Posterior vena cava (tissue), 2 donors: ENCODE measurements around the gene NCKAP1. TPM values are rescaled to one million over a fixed set of nuclear protein-coding genes. Genes with fewer than 3 reads are reported as not detected.
A peak's percentile ranks its signal among the peaks of the same experiment; 100 is the strongest.
"Not testable (repeated sequence)": the region's sequence is repeated elsewhere in the genome, so short reads cannot be mapped to it uniquely, and the experiment has no call there.

Source experiments
- DNase-seq: peaks from one replicate; pipeline ENCODE4 v3.0.0-alpha.2; 2020; ENCODE audit warnings: low spot score
- intact Hi-C, 2 donors: fragments of 100-400 bp; cut with DNase I; formaldehyde crosslinking; loops; one replicate each; pipeline versions ENCODE4 v1.14.1 to v1.14.2; 2022 to 2023
- total RNA-seq, 2 donors: library from RNA; stranded (reverse); fragmentation: NEBNext Ultra II Directional; extraction: Animal tissue kit (Norgen Biotek cat#: 25700); gene quantifications; one replicate each; pipeline ENCODE4 v1.2.1, GENCODE V29; 2021
- donor health status: DM: yes; HTN: yes; CAD: no.
- donor health status: DM: yes; HTN: yes; CAD: no.

The NCKAP1 gene
- total RNA-seq, 2 donors from 2014 or later = 187 to 280 TPM

GRCh38 chr2:183043580-183043979 lies 5.3 kb upstream of the NCKAP1 start:
- not testable (repeated sequence) for DNase-seq
- intact Hi-C loops = loop anchor here in 1 of 2 donors (10.0 kb wide), 1 partner anchor 261 kb away; no protein-coding TSS in a partner anchor

- intact Hi-C loops = loop anchor here in 1 of 2 donors (10.0 kb wide), 1 partner anchor 264 kb away; no protein-coding TSS in a partner anchor
These were observed 2.3 kb upstream of the NCKAP1 start for GRCh38 chr2:183040604-183041003.

GRCh38 chr2:183037553-183038340 lies 510 bp downstream of the NCKAP1 start:
- peak; percentile 83 for DNase-seq
- intact Hi-C loops = no loop called here

More at GRCh38 chr2:183040604-183041003, 2.3 kb upstream of the NCKAP1 start:
- DNase-seq = no peak

GRCh38 chr2:183037074-183037552 lies 1.1 kb downstream of the NCKAP1 start:
- intact Hi-C loops = no loop called here
- no peak for DNase-seq

GRCh38 chr2:183035954-183036669 lies 2.1 kb downstream of the NCKAP1 start:
- intact Hi-C loops = no loop called here
- no peak for DNase-seq

- DNase-seq = no peak
- intact Hi-C loops = no loop called here
These were observed 2.8 kb downstream of the NCKAP1 start for GRCh38 chr2:183035298-183035953.

GRCh38 chr2:183034806-183035205 lies 3.5 kb downstream of the NCKAP1 start:
- intact Hi-C loops = no loop called here

GRCh38 chr2:183033951-183034350 lies 4.3 kb downstream of the NCKAP1 start:
- no peak for DNase-seq
- intact Hi-C loops = no loop called here

More at GRCh38 chr2:183034806-183035205, 3.5 kb downstream of the NCKAP1 start:
- DNase-seq = no peak

GRCh38 chr2:183031911-183032794 lies 6.1 kb downstream of the NCKAP1 start:
- intact Hi-C loops = no loop called here
- DNase-seq = no peak

GRCh38 chr2:183029219-183029618 lies 9.0 kb downstream of the NCKAP1 start:
- DNase-seq = no peak
- intact Hi-C loops = no loop called here

- intact Hi-C loops = no loop called here
- no peak for DNase-seq
These were observed 10.1 kb downstream of the NCKAP1 start for GRCh38 chr2:183028108-183028507.

GRCh38 chr2:183027443-183027842 lies 10.8 kb downstream of the NCKAP1 start:
- intact Hi-C loops = no loop called here
- DNase-seq = no peak

- intact Hi-C loops = no loop called here
These were observed 11.8 kb downstream of the NCKAP1 start for GRCh38 chr2:183026424-183026823.

GRCh38 chr2:183025993-183026392 lies 12.3 kb downstream of the NCKAP1 start:
- no peak for DNase-seq
- intact Hi-C loops = no loop called here

More at GRCh38 chr2:183026424-183026823, 11.8 kb downstream of the NCKAP1 start:
- no peak for DNase-seq

- intact Hi-C loops = loop anchor here in 1 of 2 donors (5.0 kb wide), 1 partner anchor 737 kb away; no protein-coding TSS in a partner anchor
- no peak for DNase-seq
These were observed 13.7 kb downstream of the NCKAP1 start for GRCh38 chr2:183024339-183025095.

- intact Hi-C loops = loop anchor here in 1 of 2 donors (5.0 kb wide), 1 partner anchor 735 kb away; no protein-coding TSS in a partner anchor
- DNase-seq = no peak
These were observed 15.5 kb downstream of the NCKAP1 start for GRCh38 chr2:183022711-183023110.

GRCh38 chr2:183021613-183022012 lies 16.6 kb downstream of the NCKAP1 start:
- intact Hi-C loops = loop anchor here in 1 of 2 donors (5.0 kb wide), 1 partner anchor 734 kb away; no protein-coding TSS in a partner anchor
- DNase-seq = no peak
